Osteoblast (primary cell): ENCODE results near the gene WDFY1. TPM values are rescaled to one million over a fixed set of nuclear protein-coding genes. Genes with fewer than 3 reads are reported as not detected.

ENCODE experiments used
- DNase-seq: peaks from one replicate; pipeline ENCODE4 v3.0.0; 2011; ENCODE audit warnings: low spot score, mixed read lengths; ENCODE audit not compliant: insufficient read length; ENCODE audit errors: missing footprints
- H2AFZ ChIP-seq: 2 replicates; pipeline ENCODE4 v1.6.0; 2011; ENCODE audit warnings: mild to moderate bottlenecking, low read length
- H3K27ac ChIP-seq: 2 replicates; pipeline ENCODE4 v1.5.1; 2011; ENCODE audit warnings: mild to moderate bottlenecking, low read depth, low read length, moderate library complexity
- H3K27me3 ChIP-seq: 2 replicates; pipeline ENCODE4 v1.6.0; 2012; ENCODE audit warnings: mild to moderate bottlenecking, control low read depth, inconsistent platforms, low read length, moderate library complexity; ENCODE audit not compliant: insufficient read depth
- H3K36me3 ChIP-seq: 2 replicates; pipeline ENCODE4 v1.5.1; 2011; ENCODE audit warnings: mild to moderate bottlenecking, low read length, control low read depth, moderate library complexity; ENCODE audit not compliant: insufficient read depth
- H3K4me1 ChIP-seq: 2 replicates; pipeline ENCODE4 v1.5.1; 2011; ENCODE audit warnings: mild to moderate bottlenecking, low read length, control low read depth, moderate library complexity; ENCODE audit not compliant: insufficient read depth
- H3K4me2 ChIP-seq: 2 replicates; pipeline ENCODE4 v1.6.0; 2011; ENCODE audit warnings: mild to moderate bottlenecking, low read length; ENCODE audit not compliant: insufficient read depth
- H3K4me3 ChIP-seq: fragments of 200-600 bp; sonication (generic); 3 replicates; pipeline ENCODE4 v1.5.1; 2012; ENCODE audit warnings: mild to moderate bottlenecking, low read length, inconsistent platforms; ENCODE audit not compliant: insufficient read depth
- H3K79me2 ChIP-seq: 2 replicates; pipeline ENCODE4 v1.6.0; 2012; ENCODE audit warnings: mild to moderate bottlenecking, low read length, control low read depth, inconsistent platforms; ENCODE audit not compliant: insufficient read depth
- H3K9me3 ChIP-seq: 2 replicates; pipeline ENCODE4 v1.5.1; 2011; ENCODE audit warnings: low read depth, low read length, control low read depth
- H4K20me1 ChIP-seq: 2 replicates; pipeline ENCODE4 v1.6.0; 2012; ENCODE audit warnings: mild to moderate bottlenecking, low read length, control low read depth; ENCODE audit not compliant: insufficient read depth
- total RNA-seq: library from RNA; depleted of rRNA; stranded (reverse); fragments of >200 nt; gene quantifications from 2 replicates; pipeline ENCODE4 v1.2.3, GENCODE V29; 2012
- TF ChIP-seq, protein P1 (sequence below): IDR thresholded peaks from 2 replicates; pipeline ENCODE4 v1.5.1; 2011; ENCODE audit warnings: mild to moderate bottlenecking, low read depth, low read length, moderate library complexity; ENCODE audit errors: extremely low read depth

The WDFY1 gene
- total RNA-seq, 1 donor: 74.6 TPM

- Histone ChIP-seq H3K27ac (no peak overlapping the region), H3K4me3 (no peak overlapping the region), H3K4me2 (no peak overlapping the region), H2AFZ (no peak overlapping the region), H3K4me1 (peaks cover 14% of the 10 kb centered on the region), H3K79me2 (peaks cover 2% of the 10 kb centered on the region), H4K20me1 (no peaks in the 10 kb centered on the region), H3K36me3 (no peaks in the 10 kb centered on the region), H3K9me3 (no peaks in the 10 kb centered on the region), H3K27me3 (no peaks in the 10 kb centered on the region)
- TF ChIP-seq, protein P1, sequence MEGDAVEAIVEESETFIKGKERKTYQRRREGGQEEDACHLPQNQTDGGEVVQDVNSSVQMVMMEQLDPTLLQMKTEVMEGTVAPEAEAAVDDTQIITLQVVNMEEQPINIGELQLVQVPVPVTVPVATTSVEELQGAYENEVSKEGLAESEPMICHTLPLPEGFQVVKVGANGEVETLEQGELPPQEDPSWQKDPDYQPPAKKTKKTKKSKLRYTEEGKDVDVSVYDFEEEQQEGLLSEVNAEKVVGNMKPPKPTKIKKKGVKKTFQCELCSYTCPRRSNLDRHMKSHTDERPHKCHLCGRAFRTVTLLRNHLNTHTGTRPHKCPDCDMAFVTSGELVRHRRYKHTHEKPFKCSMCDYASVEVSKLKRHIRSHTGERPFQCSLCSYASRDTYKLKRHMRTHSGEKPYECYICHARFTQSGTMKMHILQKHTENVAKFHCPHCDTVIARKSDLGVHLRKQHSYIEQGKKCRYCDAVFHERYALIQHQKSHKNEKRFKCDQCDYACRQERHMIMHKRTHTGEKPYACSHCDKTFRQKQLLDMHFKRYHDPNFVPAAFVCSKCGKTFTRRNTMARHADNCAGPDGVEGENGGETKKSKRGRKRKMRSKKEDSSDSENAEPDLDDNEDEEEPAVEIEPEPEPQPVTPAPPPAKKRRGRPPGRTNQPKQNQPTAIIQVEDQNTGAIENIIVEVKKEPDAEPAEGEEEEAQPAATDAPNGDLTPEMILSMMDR: no peak
- no peak for DNase-seq
These were observed 5.6 kb upstream of the WDFY1 start for GRCh38 chr2:223950448-223951347.

DNA sequence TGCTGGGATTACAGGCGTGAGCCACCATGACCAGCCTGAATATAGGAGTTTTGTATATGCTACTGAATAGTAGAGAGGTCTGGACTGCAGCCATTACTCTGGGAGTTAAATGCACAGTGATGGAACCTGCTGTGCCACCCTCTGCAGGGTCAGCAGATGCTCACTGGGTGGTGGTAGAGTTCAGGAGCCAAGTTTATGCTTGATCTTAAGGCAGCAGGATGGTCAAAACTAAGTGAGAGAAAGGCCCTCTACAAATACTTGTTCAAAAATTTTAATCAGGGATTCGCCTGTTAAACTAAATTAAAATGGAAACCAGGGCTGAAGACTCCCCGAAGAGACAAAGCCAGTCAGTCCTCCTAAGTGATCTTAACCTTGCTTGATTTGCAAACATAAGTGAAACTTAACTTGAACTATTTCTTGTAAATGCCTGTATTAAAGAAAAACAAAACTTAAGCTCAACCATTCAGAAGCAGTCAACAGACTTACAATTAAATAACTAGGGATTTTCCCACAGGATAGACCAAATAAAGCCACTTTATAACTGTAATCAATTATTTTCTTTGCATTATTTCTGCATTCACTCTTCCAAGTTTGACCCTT, 4.2 kb upstream of the WDFY1 start:
- Histone ChIP-seq H3K9me3 (no peaks in the 10 kb centered on the region), H3K36me3 (no peaks in the 10 kb centered on the region), H3K4me3 (no peak overlapping the region), H3K4me2 (no peak overlapping the region), H3K27me3 (no peaks in the 10 kb centered on the region), H3K79me2 (peaks cover 14% of the 10 kb centered on the region), H3K4me1 (peaks cover 10% of the 10 kb centered on the region), H3K27ac (no peak overlapping the region), H2AFZ (no peak overlapping the region), H4K20me1 (no peaks in the 10 kb centered on the region)
- DNase-seq: no peak
- TF ChIP-seq, protein P1: no peak

- no peak for DNase-seq
- TF ChIP-seq, protein P1: no peak
- peaks cover 25% of the 10 kb centered on the region for H3K79me2 ChIP-seq
- H3K4me1 ChIP-seq: peaks cover 11% of the 10 kb centered on the region
- H3K27me3 ChIP-seq: no peaks in the 10 kb centered on the region
- no peaks in the 10 kb centered on the region for H3K9me3 ChIP-seq
- no peak overlapping the region for H3K4me3 ChIP-seq
- no peak overlapping the region for H3K27ac ChIP-seq
- peak overlapping the region; percentile 37 for H2AFZ ChIP-seq
- no peaks in the 10 kb centered on the region for H4K20me1 ChIP-seq
- H3K4me2 ChIP-seq: no peak overlapping the region
- H3K36me3 ChIP-seq: no peaks in the 10 kb centered on the region
These were observed 2.6 kb upstream of the WDFY1 start for GRCh38 chr2:223947711-223948205.

GRCh38 chr2:223945755-223946154, 620 bp upstream of the WDFY1 start:
- peaks cover 9% of the 10 kb centered on the region for H4K20me1 ChIP-seq

More at GRCh38 chr2:223945755-223946154, 620 bp upstream of the WDFY1 start:
- Histone ChIP-seq H3K9me3 (no peaks in the 10 kb centered on the region), H3K27ac (no peak overlapping the region), H3K4me3 (no peak overlapping the region), H2AFZ (peak overlapping the region; percentile 81), H3K36me3 (no peaks in the 10 kb centered on the region), H3K4me2 (peak overlapping the region; percentile 82), H3K27me3 (no peaks in the 10 kb centered on the region), H3K4me1 (peaks cover 18% of the 10 kb centered on the region), H3K79me2 (peaks cover 34% of the 10 kb centered on the region)
- no peak for DNase-seq
- TF ChIP-seq, protein P1: no peak
